Subcutaneous abdominal adipose tissue (tissue), 5 donors: ENCODE results near the gene MYADML2.

Experiments used
- H3K27ac ChIP-seq: one replicate; pipeline ENCODE4 v1.7.0; 2013; ENCODE audit warnings: low read depth, mild to moderate bottlenecking, inconsistent platforms, low read length, moderate library complexity
- H3K27me3 ChIP-seq, 5 donors: one replicate each; pipeline ENCODE4 v1.7.0; 2013; ENCODE audit warnings: low read length in 5 of 5, inconsistent platforms in 1 of 5; ENCODE audit not compliant: control insufficient read depth in 5 of 5, insufficient read depth in 4 of 5
- H3K36me3 ChIP-seq, 5 donors: one replicate each; pipeline ENCODE4 v1.7.0; 2013; ENCODE audit warnings: low read length in 5 of 5; ENCODE audit not compliant: control insufficient read depth in 5 of 5, insufficient read depth in 5 of 5
- H3K4me1 ChIP-seq, 5 donors: one replicate each; pipeline ENCODE4 v1.7.0; 2013; ENCODE audit warnings: low read length in 5 of 5, mild to moderate bottlenecking in 3 of 5, moderate library complexity in 1 of 5; ENCODE audit not compliant: control insufficient read depth in 5 of 5, insufficient read depth in 5 of 5
- H3K4me3 ChIP-seq, 5 donors: one replicate each; pipeline ENCODE4 v1.7.0; 2013; ENCODE audit warnings: low read length in 5 of 5, low read depth in 1 of 5
- H3K9ac ChIP-seq, 5 donors: one replicate each; pipeline ENCODE4 v1.7.0; 2013; ENCODE audit warnings: low read length in 5 of 5, mild to moderate bottlenecking in 4 of 5, moderate library complexity in 3 of 5
- H3K9me3 ChIP-seq, 5 donors: one replicate each; pipeline ENCODE4 v1.7.0; 2013; ENCODE audit warnings: low read length in 5 of 5; ENCODE audit not compliant: control insufficient read depth in 5 of 5
- donor health status: healthy.
- donor health status: healthy.
- donor health status: healthy.
- donor health status: healthy.
- donor health status: healthy.

MYADML2 gene

DNA sequence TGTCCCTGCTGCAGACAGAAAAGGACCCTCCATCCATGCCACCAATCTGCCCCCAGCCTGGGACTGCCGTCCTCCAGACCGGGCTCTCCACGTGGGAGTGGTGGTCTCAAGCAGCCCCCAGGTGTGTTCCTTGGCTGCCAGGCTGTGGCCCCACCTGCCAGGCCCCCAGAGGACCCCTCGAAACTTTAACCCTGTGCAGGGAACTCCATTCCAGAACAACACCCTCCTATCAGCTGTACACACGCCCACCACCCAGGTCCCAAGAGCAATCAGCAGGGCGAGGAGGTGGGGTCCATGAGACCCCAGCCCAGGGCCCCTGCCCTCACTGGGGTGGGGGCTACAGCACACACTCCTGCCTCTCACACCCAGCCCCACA is 11.3 kb downstream of the MYADML2 start:
- H3K9ac ChIP-seq, result no peak overlapping the region
- peaks cover 17 to 45% (median 35%) of the 10 kb centered on the region in 5 donors for H3K27me3 ChIP-seq
- no peak overlapping the region for H3K4me3 ChIP-seq
- no peak overlapping the region for H3K27ac ChIP-seq
- H3K4me1 ChIP-seq, result peaks cover 0 to 28% (median 24%) of the 10 kb centered on the region in 5 donors
- no peaks in the 10 kb centered on the region for H3K9me3 ChIP-seq
- H3K36me3 ChIP-seq, result no peaks in the 10 kb centered on the region

DNA sequence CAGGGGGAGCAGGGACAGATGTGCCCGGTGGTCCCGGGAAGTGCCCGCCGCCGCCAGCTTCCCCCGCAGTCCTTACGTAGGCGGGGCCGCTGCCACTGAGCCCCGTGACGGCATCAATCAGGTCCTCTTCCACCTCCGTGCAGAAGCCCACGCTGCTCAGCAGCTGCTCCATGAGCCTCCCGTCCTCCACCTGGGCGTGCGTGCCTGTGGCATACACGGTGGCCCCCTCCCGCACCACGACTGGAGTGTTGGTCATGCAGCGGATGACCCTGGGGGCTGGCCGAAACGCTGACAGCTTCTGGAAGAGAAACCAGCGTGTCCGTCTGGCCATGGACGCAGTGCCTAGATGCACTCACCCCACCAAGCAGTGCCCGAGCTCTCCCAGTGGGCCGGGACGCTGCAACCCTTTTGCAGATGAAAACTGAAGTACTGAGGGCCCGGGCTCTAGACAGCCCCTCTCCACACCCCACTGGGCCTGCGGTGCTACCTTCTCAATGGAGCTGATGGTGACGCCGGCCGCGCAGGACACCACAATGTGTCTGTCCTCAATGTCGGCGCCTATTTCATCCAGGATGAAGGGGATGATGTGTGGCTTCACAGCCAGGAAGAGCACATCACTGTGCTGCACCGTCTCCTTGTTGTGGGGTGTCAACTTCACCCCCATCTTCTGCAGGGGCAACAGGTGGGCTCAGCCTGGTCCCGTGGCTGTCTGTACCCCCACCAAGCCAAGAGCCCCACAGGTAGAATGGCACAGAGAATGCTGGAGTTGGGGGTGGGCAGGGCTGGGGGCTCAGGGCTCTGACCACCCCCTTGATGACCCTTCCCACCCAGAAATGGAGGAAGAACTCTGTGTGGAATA is 12.0 kb downstream of the MYADML2 start:
- Histone ChIP-seq H3K9ac (no peak overlapping the region), H3K4me1 (peaks cover 0 to 24% (median 20%) of the 10 kb centered on the region in 5 donors), H3K27ac (no peak overlapping the region), H3K9me3 (no peaks in the 10 kb centered on the region), H3K4me3 (no peak overlapping the region), H3K27me3 (peaks cover 17 to 41% (median 38%) of the 10 kb centered on the region in 5 donors), H3K36me3 (no peaks in the 10 kb centered on the region)

DNA sequence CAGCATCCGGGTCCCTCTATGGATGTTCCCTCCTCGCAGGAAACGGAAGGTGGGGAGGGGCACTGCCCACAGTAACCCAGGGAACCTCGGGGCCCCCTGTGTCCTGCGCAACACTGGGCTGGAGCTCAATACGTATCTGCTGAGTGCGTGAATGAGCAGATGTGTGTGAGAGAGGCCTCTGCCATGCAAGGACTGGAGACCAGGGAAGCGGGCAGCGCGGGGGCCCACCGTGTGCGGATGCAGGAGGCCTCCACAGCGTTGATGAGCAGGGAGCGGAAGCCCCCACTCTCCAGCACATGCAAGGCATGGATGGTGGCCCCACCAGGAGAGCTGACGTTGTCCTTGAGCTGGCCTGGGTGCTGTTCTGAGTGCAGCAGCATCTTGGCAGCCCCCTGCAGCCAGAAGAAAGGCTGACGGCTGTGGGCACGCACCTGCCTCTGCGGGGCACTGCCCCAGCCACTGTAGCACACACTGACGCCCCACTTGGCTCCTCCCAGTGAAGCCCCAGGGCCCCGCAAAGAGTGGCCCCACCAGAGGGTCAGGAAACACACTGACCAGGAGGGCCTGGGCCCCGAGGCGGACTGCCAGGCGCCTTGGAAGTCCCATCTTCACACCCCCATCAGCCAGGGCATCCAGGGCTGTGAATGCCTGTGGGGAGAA is 12.8 kb downstream of the MYADML2 start:
- H3K27me3 ChIP-seq, result peaks cover 17 to 42% (median 35%) of the 10 kb centered on the region in 5 donors
- H3K36me3 ChIP-seq, result no peaks in the 10 kb centered on the region
- no peak overlapping the region for H3K27ac ChIP-seq
- H3K4me3 ChIP-seq, result no peak overlapping the region
- no peaks in the 10 kb centered on the region for H3K9me3 ChIP-seq
- H3K9ac ChIP-seq, result no peak overlapping the region
- peaks cover 0 to 17% (median 14%) of the 10 kb centered on the region in 5 donors for H3K4me1 ChIP-seq

DNA sequence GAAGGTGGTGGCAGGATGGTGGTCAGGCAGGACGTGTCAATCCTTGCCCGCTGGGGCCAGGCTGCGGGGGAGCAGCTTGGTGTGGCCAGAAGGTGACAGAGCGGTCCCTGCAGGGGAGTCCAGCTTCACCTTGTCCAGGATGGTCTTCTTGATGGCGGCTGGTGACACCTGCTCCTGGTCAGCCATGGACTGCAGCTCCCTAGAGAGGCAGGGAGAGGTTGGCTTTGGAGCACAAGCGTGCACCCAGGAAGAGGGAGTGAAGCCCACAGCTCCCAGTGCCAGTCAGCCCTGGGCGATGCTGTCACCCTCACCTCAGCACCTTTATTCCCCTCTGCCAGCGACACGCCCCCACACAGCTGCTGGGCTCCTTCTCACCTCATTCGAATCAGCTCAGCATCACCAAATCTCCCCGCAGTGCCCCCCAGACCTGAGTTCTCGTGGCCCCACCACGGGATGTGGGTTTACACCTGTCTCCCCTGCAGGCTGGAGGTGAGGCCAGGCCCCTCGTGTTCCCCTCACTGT is 13.8 kb downstream of the MYADML2 start:
- no peak overlapping the region for H3K4me3 ChIP-seq
- H3K9ac ChIP-seq, result no peak overlapping the region
- no peaks in the 10 kb centered on the region for H3K9me3 ChIP-seq
- peaks cover 0 to 24% (median 15%) of the 10 kb centered on the region in 5 donors for H3K4me1 ChIP-seq
- H3K27ac ChIP-seq, result no peak overlapping the region
- peaks cover 24 to 44% (median 43%) of the 10 kb centered on the region in 5 donors for H3K27me3 ChIP-seq
- no peaks in the 10 kb centered on the region for H3K36me3 ChIP-seq

DNA sequence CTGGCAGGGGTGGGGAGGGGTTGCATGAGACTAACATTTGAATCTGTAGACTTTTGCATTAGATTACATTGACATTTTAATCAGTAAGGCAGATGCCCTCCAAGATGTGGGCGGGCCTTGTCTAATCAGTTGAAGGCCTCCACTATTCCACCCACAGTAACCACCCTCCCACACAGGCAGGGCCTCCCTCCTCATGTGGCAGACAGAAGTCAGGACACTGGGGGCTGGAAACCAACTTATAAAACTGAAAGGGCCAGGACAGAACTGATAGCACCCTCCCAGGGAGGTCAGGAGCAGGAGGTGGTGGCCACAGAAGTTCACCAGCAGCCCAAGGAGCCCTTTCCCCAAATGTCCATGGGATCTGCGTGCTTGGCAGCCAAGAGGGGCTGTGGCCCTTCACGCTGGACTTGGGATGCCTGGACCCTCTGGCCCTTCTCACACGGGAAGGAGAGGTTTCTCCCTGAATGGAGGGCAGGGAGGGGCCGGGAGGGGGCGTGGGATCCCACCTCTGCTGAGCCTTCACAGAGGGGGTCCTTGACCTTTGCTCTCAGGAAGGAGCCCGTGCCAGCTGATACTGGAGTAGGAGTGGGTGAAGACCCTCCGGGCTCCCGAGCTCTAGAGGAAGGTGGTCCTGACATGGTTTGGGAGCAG is 14.6 kb downstream of the MYADML2 start:
- Histone ChIP-seq H3K9ac (no peak overlapping the region), H3K4me3 (no peak overlapping the region), H3K27ac (no peak overlapping the region), H3K9me3 (no peaks in the 10 kb centered on the region), H3K27me3 (peaks cover 27 to 44% (median 42%) of the 10 kb centered on the region in 5 donors), H3K4me1 (peaks cover 0 to 23% (median 18%) of the 10 kb centered on the region in 5 donors), H3K36me3 (no peaks in the 10 kb centered on the region)

DNA sequence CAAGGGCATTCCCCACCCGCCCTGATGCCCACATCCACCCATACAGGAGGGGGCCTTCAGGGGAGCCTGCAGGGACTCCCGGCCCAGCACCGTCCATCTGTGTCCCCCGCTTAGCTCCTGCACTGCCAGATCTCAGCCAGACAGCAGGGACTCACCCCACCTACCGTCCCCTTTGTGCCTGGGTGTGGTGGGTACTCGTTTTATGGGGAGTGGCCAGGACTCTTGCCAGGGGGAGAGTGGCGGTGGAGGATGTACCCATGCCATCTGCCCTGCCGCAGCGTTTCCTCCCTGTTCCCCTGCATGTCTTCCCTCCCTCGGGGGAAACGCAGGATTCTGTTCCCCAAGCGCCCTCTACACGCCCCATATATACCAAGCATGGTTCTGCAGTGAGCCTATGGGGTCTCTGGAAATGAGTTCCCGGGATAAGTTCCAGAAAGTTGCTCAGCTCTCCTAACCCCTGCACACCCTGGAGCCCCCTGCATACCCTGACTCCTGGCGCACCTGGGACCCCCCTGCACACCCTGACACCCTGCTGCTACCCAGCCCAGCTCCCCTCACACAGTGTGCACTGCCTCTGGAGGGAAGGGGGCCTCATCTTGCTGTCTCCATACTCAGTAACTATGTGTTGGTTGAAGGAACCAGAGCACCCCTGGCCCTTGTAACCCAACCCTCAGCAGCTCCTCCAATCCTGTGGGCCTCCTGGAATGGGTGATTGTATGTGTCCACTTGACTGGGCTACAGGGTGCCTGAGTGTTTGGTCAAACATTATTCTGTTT is 15.3 kb downstream of the MYADML2 start:
- H3K4me1 ChIP-seq, result peaks cover 0 to 17% (median 16%) of the 10 kb centered on the region in 5 donors
- H3K27me3 ChIP-seq, result peaks cover 25 to 43% (median 41%) of the 10 kb centered on the region in 5 donors
- no peak overlapping the region for H3K4me3 ChIP-seq
- no peaks in the 10 kb centered on the region for H3K36me3 ChIP-seq
- no peak overlapping the region for H3K9ac ChIP-seq
- H3K27ac ChIP-seq, result no peak overlapping the region
- no peaks in the 10 kb centered on the region for H3K9me3 ChIP-seq

DNA sequence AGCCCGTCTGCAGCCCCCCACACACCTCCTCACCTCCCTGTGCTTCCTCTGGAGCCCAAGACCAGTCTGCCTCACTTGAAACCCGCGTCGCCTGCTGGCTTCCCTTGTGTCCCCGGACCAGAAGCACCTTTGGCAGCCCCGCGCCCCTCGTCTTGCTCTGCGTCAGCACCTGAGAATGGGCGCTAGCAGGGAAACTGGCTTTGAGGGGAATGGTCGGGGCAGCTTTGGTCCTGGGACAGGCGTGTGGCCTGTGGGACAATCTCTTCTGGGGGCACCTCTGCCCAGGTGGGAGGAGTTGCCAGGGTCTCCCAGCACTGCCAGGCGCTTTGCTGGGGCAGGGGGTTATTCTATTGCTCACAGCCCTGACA is 15.9 kb downstream of the MYADML2 start:
- H3K27ac ChIP-seq, result no peak overlapping the region

DNA sequence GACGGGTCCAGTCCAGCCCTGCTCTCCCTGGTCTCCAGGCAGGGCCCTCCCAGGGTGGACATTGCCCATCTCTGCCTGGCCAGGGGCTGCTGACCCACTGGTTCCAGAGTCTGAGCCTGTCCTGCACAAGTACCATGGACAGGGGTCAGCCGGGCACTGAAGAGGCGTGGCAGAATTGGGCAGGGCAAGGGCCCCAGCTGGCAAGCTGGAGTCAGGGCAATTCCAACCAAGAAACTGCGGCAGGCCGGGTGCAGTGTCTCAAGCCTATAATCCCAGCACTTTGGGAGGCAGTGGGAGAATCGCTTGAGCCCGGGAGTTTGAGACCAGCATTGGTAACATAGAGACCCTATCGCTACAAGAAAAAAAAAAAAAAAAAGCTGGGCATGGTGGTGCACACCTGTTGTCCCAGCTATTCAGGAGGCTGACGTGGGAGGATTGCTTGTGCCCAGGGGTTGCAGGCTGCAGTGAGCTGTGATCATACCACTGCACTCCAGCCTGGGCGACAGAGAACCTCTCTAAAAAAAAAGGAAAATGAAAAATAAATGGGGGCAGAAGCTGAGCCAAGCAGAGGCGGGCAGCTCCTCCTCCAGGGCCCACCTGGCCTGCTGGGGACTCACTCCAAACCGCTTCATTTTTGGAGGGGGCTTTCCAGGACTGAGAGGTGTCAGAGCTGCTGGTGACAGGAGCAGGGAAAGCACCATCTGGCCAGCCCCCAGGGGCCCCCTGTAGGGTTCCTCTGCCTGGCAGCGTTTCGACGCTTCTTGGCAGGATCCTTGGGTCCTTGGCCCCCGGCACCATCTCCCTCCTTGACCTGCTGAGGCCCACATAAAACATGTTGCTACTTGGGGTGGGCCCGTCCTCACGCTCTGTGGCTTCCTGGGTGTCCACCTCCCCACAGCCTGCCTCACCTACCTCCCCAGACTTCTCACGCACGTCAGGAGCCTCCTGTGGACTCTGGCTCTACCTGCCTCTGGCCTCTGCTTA is 16.6 kb downstream of the MYADML2 start:
- Histone ChIP-seq H3K27me3 (peaks cover 21 to 38% (median 32%) of the 10 kb centered on the region in 5 donors), H3K27ac (no peak overlapping the region), H3K36me3 (no peaks in the 10 kb centered on the region), H3K9me3 (no peaks in the 10 kb centered on the region), H3K4me1 (peaks cover 5 to 25% (median 23%) of the 10 kb centered on the region in 5 donors), H3K4me3 (no peak overlapping the region), H3K9ac (no peak overlapping the region)

More for the DNA sequence above, 15.9 kb downstream of the MYADML2 start:
- Histone ChIP-seq H3K9ac (no peak overlapping the region), H3K36me3 (no peaks in the 10 kb centered on the region), H3K4me1 (peaks cover 3 to 18% (median 17%) of the 10 kb centered on the region in 5 donors), H3K4me3 (no peak overlapping the region), H3K9me3 (no peaks in the 10 kb centered on the region), H3K27me3 (peaks cover 21 to 38% (median 37%) of the 10 kb centered on the region in 5 donors)
